CD14-positive monocyte (primary cell): ENCODE results near the gene SHANK3. TPM values are rescaled to one million over a fixed set of nuclear protein-coding genes. Genes with fewer than 3 reads are reported as not detected.
"Not testable (repeated sequence)": the region's sequence is repeated elsewhere in the genome, so short reads cannot be mapped to it uniquely, and the experiment has no call there.

Source experiments
- DNase-seq, 3 donors: peaks; one replicate each; pipeline ENCODE4 v3.0.0-alpha.2; 2011 to 2022
- H2AFZ ChIP-seq: 2 replicates; pipeline ENCODE4 v1.6.0; 2012; ENCODE audit warnings: mild to moderate bottlenecking, low read depth, low read length, inconsistent platforms; ENCODE audit not compliant: insufficient read depth, poor library complexity, severe bottlenecking
- H3K27ac ChIP-seq, 2 donors: 1 replicate in 1 of 2; 2 replicates in 1 of 2; pipeline ENCODE4 v1.5.1; 2012 to 2013; ENCODE audit warnings: low read length in 2 of 2, control low read depth in 1 of 2, inconsistent platforms in 1 of 2, low read depth in 1 of 2, mild to moderate bottlenecking in 1 of 2
- H3K27me3 ChIP-seq, 2 donors: one replicate each; pipeline versions ENCODE4 v1.6.0 to v1.6.1; 2011 to 2013; ENCODE audit warnings: low read length in 2 of 2; ENCODE audit not compliant: control insufficient read depth in 2 of 2, insufficient read depth in 2 of 2
- H3K36me3 ChIP-seq, 2 donors: replicated peaks in 1 of 2; 1 replicate in 1 of 2; 2 replicates in 1 of 2; pipeline versions ENCODE4 v1.5.1 to v1.6.1; 2012 to 2013; ENCODE audit warnings: low read length in 2 of 2, control low read depth in 1 of 2, inconsistent platforms in 1 of 2, mild to moderate bottlenecking in 1 of 2; ENCODE audit not compliant: insufficient read depth in 2 of 2, control insufficient read depth in 1 of 2
- H3K4me1 ChIP-seq, 2 donors: 1 replicate in 1 of 2; 2 replicates in 1 of 2; pipeline versions ENCODE4 v1.5.1 to v1.6.1; 2012 to 2013; ENCODE audit warnings: low read length in 2 of 2, control low read depth in 1 of 2, inconsistent platforms in 1 of 2, mild to moderate bottlenecking in 1 of 2, moderate library complexity in 1 of 2; ENCODE audit not compliant: insufficient read depth in 2 of 2, control insufficient read depth in 1 of 2
- H3K4me2 ChIP-seq: replicated peaks from 2 replicates; pipeline ENCODE3; 2012; ENCODE audit warnings: low read length, moderate library complexity, mild to moderate bottlenecking; ENCODE audit not compliant: poor library complexity, severe bottlenecking; ENCODE audit errors: extremely low read depth
- H3K4me3 ChIP-seq, 3 experiments: fragments of 200-600 bp in 1 of 3; sonication (generic) in 1 of 3; replicated peaks in 1 of 3; 1 replicate in 2 of 3; 2 replicates in 1 of 3; pipeline ENCODE4 v1.5.1; 2011 to 2013; ENCODE audit warnings: low read length in 3 of 3, mild to moderate bottlenecking in 3 of 3, control low read depth in 2 of 3, low read depth in 2 of 3, inconsistent platforms in 1 of 3, moderate library complexity in 1 of 3
- H3K79me2 ChIP-seq: 2 replicates; pipeline ENCODE4 v1.6.0; 2012; ENCODE audit warnings: mild to moderate bottlenecking, control low read depth, inconsistent platforms, low read length, moderate library complexity; ENCODE audit not compliant: insufficient read depth
- H3K9ac ChIP-seq: 2 replicates; pipeline ENCODE4 v1.6.0; 2017; ENCODE audit warnings: low read length, mild to moderate bottlenecking; ENCODE audit not compliant: insufficient read depth, poor library complexity, severe bottlenecking
- H3K9me3 ChIP-seq, 2 donors: replicated peaks in 1 of 2; 1 replicate in 1 of 2; 2 replicates in 1 of 2; pipeline versions ENCODE4 v1.5.1 to v1.6.1; 2012 to 2013; ENCODE audit warnings: low read length in 2 of 2, control low read depth in 1 of 2; ENCODE audit not compliant: control insufficient read depth in 1 of 2, insufficient read depth in 1 of 2
- H4K20me1 ChIP-seq: 2 replicates; pipeline ENCODE4 v1.6.0; 2012; ENCODE audit warnings: mild to moderate bottlenecking, low read length, control low read depth, moderate library complexity; ENCODE audit not compliant: insufficient read depth
- H3K27ac Mint-ChIP-seq, 7 donors: one replicate each; pipeline ENCODE4 v1.8.0; 2020; ENCODE audit warnings: mild to moderate bottlenecking in 7 of 7, mixed read lengths in 7 of 7, moderate library complexity in 6 of 7, inconsistent platforms in 2 of 7
- H3K27me3 Mint-ChIP-seq, 3 donors: one replicate each; pipeline ENCODE4 v1.8.0; 2021 to 2022; ENCODE audit warnings: low read depth in 3 of 3, mild to moderate bottlenecking in 3 of 3, mixed read lengths in 3 of 3, moderate library complexity in 3 of 3, inconsistent platforms in 1 of 3
- H3K36me3 Mint-ChIP-seq, 2 donors: one replicate each; pipeline ENCODE4 v1.8.0; 2020; ENCODE audit warnings: mixed read lengths in 2 of 2, inconsistent platforms in 1 of 2, mild to moderate bottlenecking in 1 of 2
- H3K4me1 Mint-ChIP-seq: one replicate; pipeline ENCODE4 v1.8.0; 2020; ENCODE audit warnings: mild to moderate bottlenecking, mixed read lengths
- H3K4me3 Mint-ChIP-seq, 2 donors: one replicate each; pipeline ENCODE4 v1.8.0; 2020; ENCODE audit warnings: mild to moderate bottlenecking in 2 of 2, mixed read lengths in 2 of 2, moderate library complexity in 1 of 2
- H3K9me3 Mint-ChIP-seq, 7 donors: one replicate each; pipeline ENCODE4 v1.8.0; 2020 to 2022; ENCODE audit warnings: mixed read lengths in 7 of 7, mild to moderate bottlenecking in 6 of 7, moderate library complexity in 6 of 7, inconsistent platforms in 2 of 7
- CTCF ChIP-seq: fragments of 200-600 bp; IDR thresholded peaks from one replicate; pipeline ENCODE4 v1.8.0; 2022; ENCODE audit warnings: antibody characterized with exemption, mild to moderate bottlenecking
- WGBS: methylation state at CpG from one replicate; pipeline ENCODE4 v1.1.5; 2013; ENCODE audit warnings: missing lambda C conversion rate; ENCODE audit not compliant: insufficient coverage; 5-methylcytosine and 5-hydroxymethylcytosine counted together
- intact Hi-C, 2 donors: fragments of 100-400 bp; cut with micrococcal nuclease; formaldehyde crosslinking; loops; one replicate each; pipeline versions ENCODE4 v1.15.0 to v1.15.1; 2023
- polyA plus RNA-seq, 3 donors: library from polyadenylated mRNA; depleted of rRNA in 1 of 3; unstranded in 2 of 3; stranded (reverse) in 1 of 3; fragments of 300-500 nt in 2 of 3; fragments of >200 nt in 1 of 3; fragmentation: Illumina TruSeq in 2 of 3; gene quantifications; 1 replicate in 2 of 3; 2 replicates in 1 of 3; pipeline ENCODE4 v1.2.3, GENCODE V29; 2012 to 2021

SHANK3 gene
- polyA plus RNA-seq, 3 donors: not detected

GRCh38 chr22:50656122-50657070 lies 16.2 kb upstream of the SHANK3 start:
- intact Hi-C loops: no loop called here
- no peak overlapping the region for H3K27ac ChIP-seq
- Mint-ChIP-seq H3K9me3 (peaks cover 0 to 13% (median 0%) of the 10 kb centered on the region in 7 donors), H3K27ac (peak overlapping the region in 1 of 7 donors; percentile 50), H3K36me3 (no peaks in the 10 kb centered on the region), H3K4me1 (peaks cover 3% of the 10 kb centered on the region), H3K27me3 (peaks cover 2 to 12% (median 8%) of the 10 kb centered on the region in 3 donors), H3K4me3 (no peak overlapping the region)
- no peaks in the 10 kb centered on the region for H3K36me3 ChIP-seq
- peak overlapping the region; percentile 21 for H2AFZ ChIP-seq
- H3K9me3 ChIP-seq: no peaks in the 10 kb centered on the region
- no peaks in the 10 kb centered on the region for H3K27me3 ChIP-seq
- no peak overlapping the region for H3K9ac ChIP-seq
- 83% methylated on average over 20 of the region's 23 CpGs for WGBS
- no peaks in the 10 kb centered on the region for H3K79me2 ChIP-seq
- TF ChIP-seq CTCF: no peak
- H3K4me3 ChIP-seq: no peak overlapping the region
- H4K20me1 ChIP-seq: no peaks in the 10 kb centered on the region
- DNase-seq: peak in 1 of 3 donors; percentile 52
- no peak overlapping the region for H3K4me2 ChIP-seq
- H3K4me1 ChIP-seq: peaks cover 0 to 15% of the 10 kb centered on the region in 2 donors

DNA sequence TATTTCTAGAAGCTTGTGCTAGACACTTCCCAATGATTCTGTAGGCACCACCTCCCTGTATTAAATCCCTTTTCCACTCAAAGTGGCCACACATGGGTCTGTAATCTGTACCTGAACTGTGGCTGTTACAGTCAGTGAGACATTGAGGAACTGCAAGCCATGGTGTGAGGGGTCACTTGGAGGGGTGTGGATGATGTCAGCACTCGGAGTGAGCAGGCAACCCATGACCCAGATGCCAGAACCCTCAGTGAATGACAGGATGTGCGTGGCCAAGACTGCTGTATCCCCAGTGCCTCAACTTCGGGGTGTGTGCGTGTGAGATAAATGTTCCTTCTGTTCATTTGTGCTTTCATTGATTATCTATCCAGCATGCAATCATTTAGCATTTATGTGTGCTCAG lies 14.7 kb upstream of the SHANK3 start:
- Histone ChIP-seq H3K27me3 (no peaks in the 10 kb centered on the region), H4K20me1 (no peaks in the 10 kb centered on the region), H3K9me3 (no peaks in the 10 kb centered on the region), H3K79me2 (no peaks in the 10 kb centered on the region), H3K36me3 (no peaks in the 10 kb centered on the region), H3K27ac (no peak overlapping the region), H2AFZ (no peak overlapping the region), H3K4me3 (no peak overlapping the region), H3K4me2 (no peak overlapping the region), H3K4me1 (peaks cover 0 to 15% of the 10 kb centered on the region in 2 donors), H3K9ac (no peak overlapping the region)
- H3K4me3 Mint-ChIP-seq: no peak overlapping the region
- no peak overlapping the region for H3K27ac Mint-ChIP-seq
- peaks cover 2 to 12% (median 4%) of the 10 kb centered on the region in 3 donors for H3K27me3 Mint-ChIP-seq
- no peak for TF ChIP-seq CTCF
- 42% methylated on average over 1 of the region's 4 CpGs for WGBS
- DNase-seq: no peak
- peaks cover 0 to 13% (median 0%) of the 10 kb centered on the region in 7 donors for H3K9me3 Mint-ChIP-seq
- peaks cover 3% of the 10 kb centered on the region for H3K4me1 Mint-ChIP-seq
- intact Hi-C loops: no loop called here
- no peaks in the 10 kb centered on the region for H3K36me3 Mint-ChIP-seq

GRCh38 chr22:50659711-50660110 lies 12.9 kb upstream of the SHANK3 start:
- H3K9me3 ChIP-seq, H3K27ac ChIP-seq, H3K4me3 Mint-ChIP-seq, H3K4me2 ChIP-seq, H3K36me3 ChIP-seq, H3K36me3 Mint-ChIP-seq, H3K27ac Mint-ChIP-seq, H3K4me1 Mint-ChIP-seq, H2AFZ ChIP-seq, H3K9ac ChIP-seq, intact Hi-C loops, H3K4me3 ChIP-seq, H3K27me3 ChIP-seq, DNase-seq, H4K20me1 ChIP-seq, H3K9me3 Mint-ChIP-seq, H3K79me2 ChIP-seq: not testable (repeated sequence)
- 100% methylated on average over 1 of the region's 7 CpGs for WGBS
- peaks cover 1 to 10% (median 4%) of the 10 kb centered on the region in 3 donors for H3K27me3 Mint-ChIP-seq
- peaks cover 0 to 15% of the 10 kb centered on the region in 2 donors for H3K4me1 ChIP-seq
